OCI-LY1 (cell line): ENCODE data around the gene PAGR1.

ENCODE experiments used
- EZH2 ChIP-seq: fragments of 200-600 bp; sonication (generic), shearing (Covaris generic); IDR thresholded peaks from 2 replicates; pipeline ENCODE4 v1.8.0; 2017; ENCODE audit warnings: borderline replicate concordance, mixed run types, mild to moderate bottlenecking, antibody characterized with exemption, low read length, moderate library complexity, mixed read lengths
- TF ChIP-seq, protein P1 (sequence below): fragments of 200-600 bp; sonication (generic), shearing (Covaris generic); IDR thresholded peaks from 2 replicates; pipeline ENCODE4 v1.5.1; 2017; ENCODE audit warnings: mild to moderate bottlenecking, antibody characterized with exemption, low read length, moderate library complexity, mixed read lengths

GRCh38 chr16:29842732-29843346 lies 26.9 kb downstream of the PAGR1 start:
- TF ChIP-seq, protein P1, sequence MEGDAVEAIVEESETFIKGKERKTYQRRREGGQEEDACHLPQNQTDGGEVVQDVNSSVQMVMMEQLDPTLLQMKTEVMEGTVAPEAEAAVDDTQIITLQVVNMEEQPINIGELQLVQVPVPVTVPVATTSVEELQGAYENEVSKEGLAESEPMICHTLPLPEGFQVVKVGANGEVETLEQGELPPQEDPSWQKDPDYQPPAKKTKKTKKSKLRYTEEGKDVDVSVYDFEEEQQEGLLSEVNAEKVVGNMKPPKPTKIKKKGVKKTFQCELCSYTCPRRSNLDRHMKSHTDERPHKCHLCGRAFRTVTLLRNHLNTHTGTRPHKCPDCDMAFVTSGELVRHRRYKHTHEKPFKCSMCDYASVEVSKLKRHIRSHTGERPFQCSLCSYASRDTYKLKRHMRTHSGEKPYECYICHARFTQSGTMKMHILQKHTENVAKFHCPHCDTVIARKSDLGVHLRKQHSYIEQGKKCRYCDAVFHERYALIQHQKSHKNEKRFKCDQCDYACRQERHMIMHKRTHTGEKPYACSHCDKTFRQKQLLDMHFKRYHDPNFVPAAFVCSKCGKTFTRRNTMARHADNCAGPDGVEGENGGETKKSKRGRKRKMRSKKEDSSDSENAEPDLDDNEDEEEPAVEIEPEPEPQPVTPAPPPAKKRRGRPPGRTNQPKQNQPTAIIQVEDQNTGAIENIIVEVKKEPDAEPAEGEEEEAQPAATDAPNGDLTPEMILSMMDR = no peak
- TF ChIP-seq EZH2 = no peak
